T-cell (primary cell): ENCODE results near the gene FPR1. TPM values are rescaled to one million over a fixed set of nuclear protein-coding genes. Genes with fewer than 3 reads are reported as not detected.

Experiments
- ATAC-seq, 4 experiments: fragments of 200-7000 bp in 3 of 4; fragments of 150-1000 bp in 1 of 4; cut with Tn5 transposase; replicated peaks in 1 of 4; 1 replicate in 3 of 4; 2 replicates in 1 of 4; pipeline ENCODE4 v1.10.0; 2021; ENCODE audit warnings: moderate library complexity in 3 of 4, mild to moderate bottlenecking in 2 of 4, moderate number of reproducible peaks in 1 of 4
- CTCF ChIA-PET, 2 donors: fragments of 300-600 bp; sonication (Branson Sonifier 250); formaldehyde crosslinking; loops; one replicate each; lab custom pipeline; 2022; ENCODE audit warnings: antibody characterized with exemption in 2 of 2; lab: Charles Lee
- POLR2A ChIA-PET, 2 donors: fragments of 300-600 bp; sonication (Branson Sonifier 250); formaldehyde crosslinking; loops; one replicate each; lab custom pipeline; 2022; ENCODE audit warnings: antibody characterized with exemption in 2 of 2; lab: Charles Lee
- DNase-seq, 35 experiments: peaks; one replicate each; pipeline versions ENCODE4 v3.0.0 to v3.0.0-alpha.2; 2013 to 2023
- H3K27ac ChIP-seq: one replicate; pipeline ENCODE4 v1.5.1; 2013; ENCODE audit warnings: low read length
- H3K27me3 ChIP-seq, 2 experiments: replicated peaks in 1 of 2; 1 replicate in 1 of 2; 2 replicates in 1 of 2; pipeline versions ENCODE4 v1.6.1 to v1.7.0; 2013; ENCODE audit warnings: low read length in 1 of 2, mixed read lengths in 1 of 2; ENCODE audit not compliant: control insufficient read depth in 2 of 2, insufficient read depth in 2 of 2; ENCODE audit errors: extremely low read depth in 1 of 2
- H3K36me3 ChIP-seq, 2 donors: 1 replicate in 1 of 2; 2 replicates in 1 of 2; pipeline versions ENCODE4 v1.6.1 to v1.7.0; 2013; ENCODE audit warnings: low read length in 1 of 2; ENCODE audit not compliant: control insufficient read depth in 2 of 2, insufficient read depth in 1 of 2; ENCODE audit errors: extremely low read depth in 1 of 2
- H3K4me1 ChIP-seq, 2 experiments: 1 replicate in 1 of 2; 2 replicates in 1 of 2; pipeline versions ENCODE4 v1.6.1 to v1.7.0; 2013; ENCODE audit warnings: low read length in 2 of 2, mixed read lengths in 1 of 2; ENCODE audit not compliant: insufficient read depth in 2 of 2, control insufficient read depth in 1 of 2; ENCODE audit errors: extremely low read depth in 1 of 2
- H3K4me3 ChIP-seq, 2 donors: 1 replicate in 1 of 2; 2 replicates in 1 of 2; pipeline versions ENCODE4 v1.5.1 to v1.7.0; 2013; ENCODE audit warnings: mild to moderate bottlenecking in 2 of 2, low read length in 1 of 2, moderate library complexity in 1 of 2; ENCODE audit not compliant: control insufficient read depth in 1 of 2; ENCODE audit errors: extremely low read depth in 1 of 2
- H3K9me3 ChIP-seq: 2 replicates; pipeline ENCODE4 v1.7.0; 2013
- H3K27ac Mint-ChIP-seq, 2 donors: one replicate each; pipeline ENCODE4 v1.8.0; 2020 to 2021; ENCODE audit warnings: mild to moderate bottlenecking in 2 of 2, mixed read lengths in 2 of 2
- H3K27me3 Mint-ChIP-seq, 2 donors: one replicate each; pipeline ENCODE4 v1.8.0; 2021 to 2022; ENCODE audit warnings: mixed read lengths in 2 of 2
- H3K36me3 Mint-ChIP-seq: one replicate; pipeline ENCODE4 v1.8.0; 2021; ENCODE audit warnings: mixed read lengths
- H3K4me1 Mint-ChIP-seq, 3 donors: one replicate each; pipeline ENCODE4 v1.8.0; 2020 to 2022; ENCODE audit warnings: mixed read lengths in 3 of 3, mild to moderate bottlenecking in 1 of 3
- H3K4me3 Mint-ChIP-seq, 3 donors: one replicate each; pipeline ENCODE4 v1.8.0; 2020 to 2022; ENCODE audit warnings: mild to moderate bottlenecking in 3 of 3, mixed read lengths in 3 of 3, moderate library complexity in 3 of 3
- H3K9me3 Mint-ChIP-seq, 3 donors: one replicate each; pipeline ENCODE4 v1.8.0; 2020 to 2022; ENCODE audit warnings: mixed read lengths in 3 of 3
- WGBS: methylation state at CpG from one replicate; pipeline ENCODE4 v1.1.5; 2013; ENCODE audit warnings: missing lambda C conversion rate; ENCODE audit not compliant: insufficient coverage; 5-methylcytosine and 5-hydroxymethylcytosine counted together
- total RNA-seq, 35 experiments: library from RNA in 6 of 35; stranded (reverse) in 6 of 35; fragments of 120-200 nt in 1 of 35; gene quantifications; one replicate each; pipeline versions ENCODE4 v1.2.1 to v1.2.4 and lab custom pipeline; 2013 to 2026

FPR1 gene
- total RNA-seq, 5 donors from 2014 or later (not counting 1 experiment from before 2014, with no cell fraction given) = 0.13 to 0.19 TPM; not detected in 3

DNA sequence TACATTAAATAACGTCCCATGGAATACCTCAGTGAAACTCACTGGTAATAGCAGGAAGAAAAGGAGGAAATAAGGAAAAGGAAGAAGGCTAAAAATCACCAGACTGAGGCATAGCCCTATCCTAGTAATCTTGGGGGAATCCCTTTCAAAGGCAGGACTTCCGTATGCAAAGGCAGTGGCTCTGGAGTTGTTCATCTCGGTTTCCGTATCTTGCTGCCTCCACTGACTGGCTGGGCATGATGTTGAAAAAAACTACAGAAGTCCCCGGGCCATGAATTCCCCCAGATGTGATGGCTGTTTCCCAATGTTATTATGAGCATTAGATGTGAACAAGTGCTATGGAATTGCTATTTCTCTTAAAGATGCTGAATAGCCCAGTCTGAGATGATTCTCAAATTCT is 14.8 kb upstream of the FPR1 start:
- POLR2A ChIA-PET = no interaction called here
- 96% methylated on average over 3 of the region's 5 CpGs for WGBS
- Histone ChIP-seq H3K27ac (no peak overlapping the region), H3K36me3 (no peaks in the 10 kb centered on the region), H3K27me3 (peaks cover 0 to 10% of the 10 kb centered on the region in 2 experiments), H3K4me3 (no peak overlapping the region), H3K9me3 (no peaks in the 10 kb centered on the region), H3K4me1 (no peaks in the 10 kb centered on the region)
- DNase-seq (no peak), ATAC-seq (no peak)
- Mint-ChIP-seq H3K9me3 (peaks cover 0 to 4% (median 0%) of the 10 kb centered on the region in 3 donors), H3K27me3 (peaks cover 35 to 42% of the 10 kb centered on the region in 2 donors), H3K36me3 (no peaks in the 10 kb centered on the region), H3K4me1 (peaks cover 0 to 6% (median 0%) of the 10 kb centered on the region in 3 donors), H3K4me3 (no peak overlapping the region), H3K27ac (no peak overlapping the region)
- CTCF ChIA-PET = no interaction called here

DNA sequence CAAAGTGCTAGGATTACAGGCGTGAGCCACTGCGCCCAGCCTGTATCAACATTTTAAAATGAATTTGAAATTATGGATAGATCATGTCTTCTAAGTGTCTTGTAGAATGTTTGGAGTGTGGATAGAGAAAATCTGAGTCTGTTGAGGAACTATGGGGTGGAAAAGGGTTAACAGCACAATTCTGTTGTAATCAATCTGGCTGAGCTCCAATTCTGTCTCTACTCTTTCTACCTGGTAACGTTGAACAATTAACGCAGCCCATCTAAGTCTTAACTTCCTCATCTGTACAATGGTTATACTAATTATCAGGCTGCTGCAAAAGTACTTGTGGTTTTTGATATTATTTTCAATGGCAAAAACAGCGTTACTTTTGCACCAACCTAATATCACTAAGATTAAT is 13.4 kb upstream of the FPR1 start:
- H3K36me3 Mint-ChIP-seq = no peaks in the 10 kb centered on the region
- peaks cover 33 to 40% of the 10 kb centered on the region in 2 donors for H3K27me3 Mint-ChIP-seq
- ChIA-PET CTCF (no interaction called here), POLR2A (interaction anchor here in 1 of 2 donors (0.6 kb wide), 1 partner anchor 13 kb away, joined by 5 read pairs; no protein-coding TSS in a partner anchor)
- Histone ChIP-seq H3K9me3 (no peaks in the 10 kb centered on the region), H3K36me3 (no peaks in the 10 kb centered on the region), H3K27ac (no peak overlapping the region), H3K4me3 (no peak overlapping the region), H3K4me1 (no peaks in the 10 kb centered on the region), H3K27me3 (peaks cover 0 to 10% of the 10 kb centered on the region in 2 experiments)
- DNase-seq (no peak), ATAC-seq (no peak)
- no peak overlapping the region for H3K27ac Mint-ChIP-seq
- no peak overlapping the region for H3K4me3 Mint-ChIP-seq
- WGBS = no CpG with 5 or more reads among the region's 5 CpGs
- peaks cover 0 to 4% (median 0%) of the 10 kb centered on the region in 3 donors for H3K9me3 Mint-ChIP-seq
- peaks cover 0 to 6% (median 0%) of the 10 kb centered on the region in 3 donors for H3K4me1 Mint-ChIP-seq

DNA sequence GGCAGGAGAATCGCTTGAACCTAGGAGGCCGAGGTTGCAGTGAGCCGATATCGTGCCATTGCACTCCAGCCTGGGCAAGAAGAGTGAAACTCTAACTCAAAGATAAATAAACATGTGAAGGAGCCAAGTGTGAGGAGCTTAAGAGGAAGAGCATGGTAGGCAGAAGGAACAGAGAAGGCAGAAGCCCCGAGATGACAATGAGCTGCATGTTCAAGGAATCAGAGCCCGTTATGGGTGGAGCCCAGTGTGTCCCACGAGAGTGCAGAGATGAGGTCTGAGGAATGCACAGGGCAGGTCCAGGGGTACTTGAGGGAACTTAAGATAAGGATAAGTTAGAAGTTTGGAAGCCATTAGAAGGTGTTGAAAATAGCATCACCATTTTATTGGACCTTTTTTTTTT is 10.0 kb upstream of the FPR1 start:
- ChIA-PET CTCF (interaction anchor here in 1 of 2 donors (0.6 kb wide), 1 partner anchor 1299 kb away, joined by 3 read pairs; no protein-coding TSS in a partner anchor), POLR2A (no interaction called here)
- H3K9me3 ChIP-seq = no peaks in the 10 kb centered on the region
- Mint-ChIP-seq H3K9me3 (peaks cover 3 to 7% (median 4%) of the 10 kb centered on the region in 3 donors), H3K4me3 (no peak overlapping the region), H3K27me3 (peaks cover 30 to 35% of the 10 kb centered on the region in 2 donors), H3K27ac (peak overlapping the region in 1 of 2 donors; percentile 42), H3K36me3 (no peaks in the 10 kb centered on the region), H3K4me1 (peaks cover 0 to 6% (median 0%) of the 10 kb centered on the region in 3 donors)
- WGBS = 82% methylated on average over 3 of the region's 7 CpGs
- DNase-seq (no peak), ATAC-seq (no peak)
- no peak overlapping the region for H3K27ac ChIP-seq
- peaks cover 0 to 10% of the 10 kb centered on the region in 2 experiments for H3K27me3 ChIP-seq
- no peaks in the 10 kb centered on the region for H3K4me1 ChIP-seq
- H3K36me3 ChIP-seq = no peaks in the 10 kb centered on the region
- H3K4me3 ChIP-seq = no peak overlapping the region

DNA sequence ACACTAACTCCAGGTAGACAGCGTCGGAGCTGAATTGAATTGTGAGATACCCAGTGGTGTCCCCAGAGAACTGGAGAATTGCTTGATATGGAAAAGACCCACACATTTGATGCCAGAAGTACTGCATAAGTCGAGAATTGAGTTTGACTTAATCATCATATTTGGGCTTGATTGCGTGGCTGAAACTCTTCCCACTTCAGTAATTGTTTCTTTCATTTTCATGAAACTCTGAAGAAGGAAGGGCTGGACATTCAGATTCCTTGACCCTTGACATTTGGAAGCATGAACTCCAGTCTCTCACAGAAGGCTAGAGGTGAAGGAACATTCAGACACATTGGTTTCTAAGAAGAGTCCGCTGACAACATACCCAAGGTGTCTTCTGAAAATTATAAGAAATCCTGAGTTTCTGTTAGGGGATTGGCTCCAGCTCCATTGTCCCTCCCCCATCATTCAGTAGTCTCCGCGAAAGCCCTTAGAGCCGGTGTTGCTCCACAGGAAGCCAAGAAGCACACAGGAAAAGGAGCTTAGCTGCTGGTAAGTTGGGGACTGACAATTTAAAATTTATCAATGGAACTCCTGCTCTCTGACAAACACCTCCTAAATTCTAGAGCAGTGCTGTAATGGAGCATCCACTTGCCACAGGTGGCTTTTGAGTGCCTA is 9.1 kb upstream of the FPR1 start, which contains the start of gene FPR2:
FPR2 (plus strand) TSS at position 484 of the 660 bp plus-strand sequence. CDS start 7,479 bp downstream, outside the sequence.
- Histone ChIP-seq H3K4me3 (no peak within 1 kb of the TSS), H3K27ac (no peak within 1 kb of the TSS), H3K27me3 (peaks cover 0 to 10% of the 10 kb centered on the region in 2 experiments), H3K4me1 (no peaks in the 10 kb centered on the region), H3K36me3 (no peaks in the 10 kb centered on the region), H3K9me3 (no peaks in the 10 kb centered on the region)
- Mint-ChIP-seq H3K4me1 (peaks cover 0 to 6% (median 0%) of the 10 kb centered on the region in 3 donors), H3K27me3 (peaks cover 32 to 36% of the 10 kb centered on the region in 2 donors), H3K36me3 (no peaks in the 10 kb centered on the region), H3K4me3 (no peak within 1 kb of the TSS), H3K9me3 (peaks cover 4 to 8% (median 7%) of the 10 kb centered on the region in 3 donors), H3K27ac (peak within 1 kb of the TSS in 1 of 2 donors; percentile 42)
- ATAC-seq (no peak), DNase-seq (no peak)
- ChIA-PET POLR2A (no interaction called here), CTCF (no interaction called here)
- 76% methylated on average over 4 of the region's 8 CpGs for WGBS

DNA sequence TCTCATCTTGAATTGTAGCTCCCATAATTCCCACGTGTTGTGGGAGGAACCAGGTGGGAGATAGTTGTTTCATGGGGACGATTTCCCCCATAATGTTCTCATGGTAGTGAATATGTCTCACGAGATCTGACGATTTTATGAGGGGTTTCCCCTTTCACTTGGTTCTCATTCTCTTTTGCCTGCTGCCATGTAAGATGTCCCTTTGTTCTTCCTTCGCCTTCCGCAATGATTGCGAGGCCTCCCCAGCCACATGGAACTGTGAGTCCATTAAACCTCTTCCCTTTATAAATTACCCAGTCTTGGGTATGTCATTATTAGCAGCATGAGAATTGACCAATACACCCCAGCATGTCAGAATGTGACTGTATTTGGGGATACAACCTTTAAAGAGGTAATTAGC is 3.9 kb upstream of the FPR1 start:
- no peaks in the 10 kb centered on the region for H3K4me1 ChIP-seq
- Mint-ChIP-seq H3K36me3 (no peaks in the 10 kb centered on the region), H3K27me3 (peaks cover 4 to 21% of the 10 kb centered on the region in 2 donors), H3K9me3 (peaks cover 4 to 10% (median 9%) of the 10 kb centered on the region in 3 donors), H3K4me1 (no peaks in the 10 kb centered on the region), H3K4me3 (no peak overlapping the region), H3K27ac (no peak overlapping the region)
- 93% methylated on average over 2 of the region's 7 CpGs for WGBS
- no peaks in the 10 kb centered on the region for H3K9me3 ChIP-seq
- H3K27me3 ChIP-seq = no peaks in the 10 kb centered on the region
- CTCF ChIA-PET = no interaction called here
- no peak overlapping the region for H3K4me3 ChIP-seq
- no peaks in the 10 kb centered on the region for H3K36me3 ChIP-seq
- POLR2A ChIA-PET = no interaction called here
- H3K27ac ChIP-seq = no peak overlapping the region
- no peak for DNase-seq
- ATAC-seq = no peak

DNA sequence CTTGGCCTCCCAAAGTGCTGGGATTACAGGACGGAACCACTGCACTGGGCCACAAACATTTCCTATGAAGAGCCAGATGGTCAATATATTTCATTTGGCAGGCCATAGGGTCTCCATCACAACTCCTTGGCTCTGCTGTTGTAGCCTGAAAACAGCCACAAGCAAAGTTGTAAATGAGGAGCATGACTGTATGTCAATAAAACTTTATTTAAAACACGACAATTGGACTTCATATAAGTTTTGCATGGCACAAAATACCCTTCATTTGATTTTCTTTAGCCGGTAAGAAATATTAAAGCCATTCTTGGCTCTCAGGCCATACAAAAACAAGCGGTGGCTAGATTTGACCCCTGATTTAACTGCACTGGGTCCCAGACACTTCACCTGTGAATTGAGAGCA is 3.1 kb upstream of the FPR1 start:
- Mint-ChIP-seq H3K9me3 (peaks cover 2 to 9% (median 7%) of the 10 kb centered on the region in 3 donors), H3K4me1 (no peaks in the 10 kb centered on the region), H3K4me3 (no peak overlapping the region), H3K36me3 (no peaks in the 10 kb centered on the region), H3K27ac (no peak overlapping the region), H3K27me3 (peaks cover 3 to 20% of the 10 kb centered on the region in 2 donors)
- Histone ChIP-seq H3K27me3 (no peaks in the 10 kb centered on the region), H3K4me1 (no peaks in the 10 kb centered on the region), H3K36me3 (no peaks in the 10 kb centered on the region), H3K27ac (no peak overlapping the region), H3K4me3 (no peak overlapping the region), H3K9me3 (no peaks in the 10 kb centered on the region)
- WGBS = 85% methylated on average over 4 of the region's 4 CpGs
- CTCF ChIA-PET = no interaction called here
- ATAC-seq = no peak
- POLR2A ChIA-PET = no interaction called here
- no peak for DNase-seq
